GM19238 (cell line): ENCODE data around the gene DCP1A.

Source experiments
- DNase-seq: peaks from one replicate; pipeline ENCODE4 v3.0.0; 2011; ENCODE audit warnings: low spot score; ENCODE audit not compliant: insufficient read length

DCP1A gene

GRCh38 chr3:53247619-53248018 is 99.7 kb downstream of the DCP1A start:
- DNase-seq = no peak

GRCh38 chr3:53244271-53244670 is 103.1 kb downstream of the DCP1A start:
- no peak for DNase-seq

DNA sequence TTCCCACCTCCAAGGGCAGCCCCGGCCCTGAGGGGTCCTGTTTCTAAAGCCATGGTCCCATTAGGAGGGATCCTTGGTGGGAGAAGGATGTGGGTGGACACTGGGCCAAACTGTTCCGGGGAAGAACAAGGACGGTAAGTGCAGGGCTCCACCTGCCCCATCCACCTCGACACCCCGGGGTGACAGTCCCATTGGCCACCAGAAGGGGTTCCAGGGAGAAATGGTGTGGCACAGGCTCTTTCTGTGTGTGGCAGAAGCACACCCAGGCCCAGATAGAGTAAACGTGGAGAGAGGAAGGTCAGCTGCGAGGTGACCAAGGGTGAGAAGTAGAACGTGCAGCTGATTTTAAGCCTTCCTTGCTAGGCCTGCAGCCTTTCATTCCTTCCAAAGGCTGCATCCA is 103.6 kb downstream of the DCP1A start:
- no peak for DNase-seq

DNA sequence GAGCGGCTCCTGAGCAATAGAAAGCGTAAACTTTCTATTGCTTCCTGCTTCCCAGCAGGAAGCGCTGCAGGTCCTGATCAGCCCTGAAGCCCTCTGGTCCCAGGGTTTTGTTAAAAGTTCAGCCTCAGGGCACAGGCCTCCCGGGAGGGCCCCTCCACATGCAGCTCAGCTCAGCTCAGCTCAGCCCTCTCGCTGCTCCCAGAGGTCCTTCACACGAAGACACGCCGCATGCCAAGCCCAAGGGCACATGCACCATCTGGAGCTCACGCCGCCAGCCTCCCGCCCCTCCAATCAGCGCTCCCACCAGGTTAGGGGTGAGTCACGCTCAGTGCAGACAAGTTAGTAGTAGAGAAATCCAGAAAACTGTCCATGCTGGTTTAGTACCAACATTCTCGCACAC is 104.2 kb downstream of the DCP1A start:
- no peak for DNase-seq

DNA sequence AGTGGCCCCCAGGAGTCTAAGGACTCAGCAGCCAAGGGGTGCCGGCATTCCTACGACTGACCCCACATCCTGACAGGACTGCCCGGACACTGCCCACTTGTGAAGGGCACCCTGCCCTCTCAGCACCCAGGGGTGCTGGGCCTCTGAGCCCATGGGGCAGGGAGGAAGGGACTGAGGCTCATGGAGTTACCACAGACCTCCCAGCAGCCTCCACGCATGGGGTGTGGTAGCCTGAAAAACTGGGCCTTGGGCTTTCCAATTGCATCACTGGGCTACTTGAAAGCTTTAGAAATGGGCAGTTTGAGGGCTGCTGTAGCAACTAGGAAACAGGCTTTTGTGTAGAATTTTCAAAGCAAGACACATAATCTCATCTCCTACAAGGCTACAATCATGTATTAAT is 104.7 kb downstream of the DCP1A start:
- no peak for DNase-seq

DNA sequence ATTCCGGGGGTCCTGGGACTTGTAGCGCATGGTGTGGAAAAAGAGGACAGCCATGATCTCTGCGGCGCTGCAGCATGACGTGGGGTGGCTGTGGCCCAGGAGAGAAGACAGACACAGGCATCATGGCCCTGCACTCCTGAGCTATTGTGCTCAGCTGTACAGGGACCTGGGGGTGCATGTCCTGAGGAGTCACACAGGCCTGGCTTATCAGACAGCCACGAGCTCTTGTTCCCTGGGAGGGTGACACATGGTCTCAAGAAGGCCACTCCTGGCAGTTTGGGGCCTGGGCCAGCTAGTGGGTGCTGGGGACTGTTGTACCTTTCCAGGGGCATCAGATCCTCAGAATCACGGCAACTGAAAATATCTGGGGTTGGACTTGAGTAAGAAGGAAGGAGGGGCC is 105.2 kb downstream of the DCP1A start:
- no peak for DNase-seq

GRCh38 chr3:53240989-53241972 is 106.1 kb downstream of the DCP1A start:
- DNase-seq = no peak

- no peak for DNase-seq
Observed at GRCh38 chr3:53239800-53240199, 107.5 kb downstream of the DCP1A start.

DNA sequence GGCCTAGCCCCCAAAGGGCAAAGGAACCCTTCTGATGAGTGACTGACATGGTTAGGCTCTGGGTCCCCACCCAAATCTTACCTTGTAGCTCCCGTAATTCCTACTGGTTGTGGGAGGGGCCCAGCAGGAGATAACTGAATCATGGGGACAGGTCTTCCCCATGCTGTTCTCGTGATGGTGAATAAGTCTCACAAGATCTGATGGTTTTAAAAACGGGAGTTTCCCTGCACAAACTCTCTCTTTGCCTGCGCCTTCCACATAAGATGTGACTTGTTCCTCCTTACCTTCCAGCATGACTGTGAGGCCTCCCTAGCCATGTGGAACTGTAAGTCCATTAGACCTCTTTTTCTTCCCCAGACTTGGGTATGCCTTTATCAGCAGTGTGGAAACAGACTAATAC is 108.5 kb downstream of the DCP1A start:
- DNase-seq = no peak

GRCh38 chr3:53238051-53238850 is 109.1 kb downstream of the DCP1A start:
- DNase-seq = no peak

DNA sequence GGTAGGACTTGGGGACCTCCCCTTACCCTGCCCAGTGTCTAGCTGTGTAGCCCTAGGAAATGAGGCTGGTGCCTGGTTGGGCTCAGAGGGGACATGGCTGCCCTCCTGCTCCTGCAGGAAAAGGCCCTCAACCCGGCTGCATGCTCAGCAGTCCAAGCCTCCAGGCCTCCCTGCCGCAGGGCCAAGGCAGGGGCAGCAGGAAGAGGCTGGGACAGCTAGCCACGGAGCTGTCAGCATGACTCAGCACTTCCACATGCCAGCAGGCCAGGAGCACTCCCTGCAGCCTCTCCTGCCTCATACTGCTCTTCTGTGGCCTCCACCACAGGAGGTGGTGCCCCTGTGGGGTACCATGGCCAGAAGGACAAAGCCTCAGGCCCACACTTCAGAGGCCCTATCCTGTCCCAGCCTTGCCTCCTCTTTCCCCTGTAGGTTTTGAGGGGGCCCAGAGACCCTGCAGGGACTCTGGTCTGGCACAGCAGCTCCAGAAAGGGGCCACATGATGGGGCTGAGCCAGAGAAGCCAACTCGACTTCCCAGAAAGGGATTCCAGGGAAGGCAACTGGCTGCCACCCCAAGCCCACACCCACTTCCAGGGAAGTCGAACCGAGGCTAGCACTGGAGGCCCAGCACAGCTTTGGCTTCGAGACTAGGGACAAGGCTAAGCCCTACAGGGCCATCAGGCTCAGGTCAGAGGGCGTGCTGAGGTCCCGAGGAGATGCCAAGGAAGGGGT is 111.1 kb downstream of the DCP1A start:
- DNase-seq = no peak

DNA sequence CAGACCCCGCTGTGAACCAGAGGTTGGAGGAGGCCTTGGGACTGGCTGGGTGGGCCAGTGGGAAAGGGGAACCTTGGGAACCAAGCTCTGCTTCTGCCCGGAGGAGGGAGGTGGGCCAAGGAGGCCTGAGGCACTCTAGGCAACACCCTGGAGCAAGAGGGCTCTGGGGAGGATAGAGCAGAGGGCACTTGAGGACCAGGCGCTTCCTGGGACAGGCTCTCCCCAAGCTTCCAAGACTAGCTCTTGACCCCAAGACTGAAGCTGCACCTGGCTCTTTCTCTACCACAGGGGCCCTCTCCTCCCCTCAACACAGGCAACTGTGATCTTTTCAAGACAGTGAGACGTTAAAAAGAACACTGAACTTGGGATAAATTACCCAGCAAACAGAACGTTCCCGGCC is 111.8 kb downstream of the DCP1A start:
- DNase-seq = no peak

GRCh38 chr3:53234841-53235232 is 112.5 kb downstream of the DCP1A start:
- DNase-seq = no peak

DNA sequence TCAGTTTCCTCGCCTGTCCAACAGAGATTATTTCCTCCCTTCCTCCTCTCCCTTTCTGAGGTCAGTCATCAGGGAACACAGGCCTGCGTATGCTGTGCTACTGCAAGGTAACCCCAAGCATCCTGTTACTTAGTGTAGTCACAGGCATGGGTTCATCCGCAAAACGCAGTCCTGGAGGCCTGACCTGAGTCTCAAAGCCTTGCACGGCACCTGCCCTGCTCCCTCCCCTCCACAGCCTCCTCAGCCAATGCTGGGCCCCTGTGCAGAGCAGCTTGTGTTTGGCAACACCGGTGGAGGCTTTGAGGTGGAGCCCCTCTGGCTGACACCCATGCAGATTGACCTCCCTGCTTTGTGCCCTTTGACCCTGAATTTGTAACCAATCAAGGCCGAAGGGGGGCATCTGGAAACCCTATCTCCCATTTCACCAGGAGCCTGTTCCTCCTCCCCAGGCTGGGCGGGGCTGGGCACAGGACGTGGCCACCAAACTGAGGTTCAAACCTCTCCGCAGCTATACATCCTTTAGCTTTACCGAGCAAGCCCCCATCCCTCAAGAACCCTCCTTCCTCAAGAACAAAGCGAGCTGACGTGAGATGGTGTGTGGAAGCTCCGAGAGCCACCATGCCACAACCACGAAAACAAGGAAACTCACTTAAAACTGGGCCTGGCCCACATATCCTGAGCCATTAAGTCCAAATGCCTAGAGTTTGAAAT is 113.1 kb downstream of the DCP1A start:
- DNase-seq = no peak
